Measurements from ENCODE around the gene MKNK1. TPM values are rescaled to one million over a fixed set of nuclear protein-coding genes. Genes with fewer than 3 reads are reported as not detected.

The MKNK1 gene
- total RNA-seq, 1 experiment from 2014 or later: 103 TPM

DNA sequence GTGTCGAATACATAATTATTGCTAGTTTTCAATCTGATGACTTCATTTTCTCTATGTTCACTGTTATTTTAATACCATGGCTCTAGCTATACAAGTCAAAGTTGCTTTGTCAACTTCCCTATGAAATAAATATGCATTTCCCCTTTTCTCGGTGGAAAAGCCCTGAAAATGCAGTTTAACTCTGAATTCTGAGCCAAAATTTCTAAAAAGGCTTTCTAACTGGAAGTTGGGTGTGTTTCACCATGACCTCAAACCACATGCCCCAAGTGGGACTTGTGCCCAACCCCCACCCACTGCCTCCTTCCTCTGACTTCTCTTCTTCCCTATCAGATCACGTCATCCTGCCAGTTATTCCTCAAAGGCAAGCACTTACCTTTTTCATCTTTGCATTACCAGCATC, 8.9 kb downstream of the MKNK1 start:
- Histone ChIP-seq H4K20me1 (ENCODE audit: insufficient read depth) (no peaks in the 10 kb centered on the region), H3K9me2 (ENCODE audit: insufficient read depth) (no peaks in the 10 kb centered on the region), H3K36me3 (ENCODE audit: low read depth) (peaks cover 30% of the 10 kb centered on the region), H3K9me3 (ENCODE audit: insufficient read depth, low read depth) (no peaks in the 10 kb centered on the region), H2AFZ (no peak overlapping the region), H3F3A (ENCODE audit: insufficient read depth, low read depth) (no peaks in the 10 kb centered on the region), H3K27me3 (ENCODE audit: insufficient read depth, low read depth) (no peaks in the 10 kb centered on the region), H3K4me2 (no peak overlapping the region), H3K79me2 (ENCODE audit: low read depth) (peaks cover 7% of the 10 kb centered on the region; the same call in 1 of the 2 replicates), H3K27ac (no peak overlapping the region), H3K4me1 (replicated peaks; ENCODE audit: insufficient read depth) (no peaks in the 10 kb centered on the region), H3K4me3 (no peak overlapping the region)
- intact Hi-C loops (cut with micrococcal nuclease; ENCODE audit: unreplicated experiment): no loop called here
- no peak for TF ChIP-seq EZH2 (IDR thresholded peaks at IDR 0.05; ENCODE audit: low read depth)
- ChIA-PET CTCF (no interaction called here), POLR2A (ENCODE audit: unreplicated experiment) (no interaction called here)
- no TSS peak for BruUV-seq (replicated peaks)
- no peak for DNase-seq

- no peak for DNase-seq
- Histone ChIP-seq H3K36me3 (ENCODE audit: low read depth) (peaks cover 27% of the 10 kb centered on the region), H3K79me2 (ENCODE audit: low read depth) (peaks cover 7% of the 10 kb centered on the region; the same call in 1 of the 2 replicates), H3K9me3 (ENCODE audit: insufficient read depth, low read depth) (no peaks in the 10 kb centered on the region), H3F3A (ENCODE audit: insufficient read depth, low read depth) (no peaks in the 10 kb centered on the region), H3K4me2 (no peak overlapping the region), H3K9me2 (ENCODE audit: insufficient read depth) (no peaks in the 10 kb centered on the region), H2AFZ (no peak overlapping the region), H3K4me1 (replicated peaks; ENCODE audit: insufficient read depth) (no peaks in the 10 kb centered on the region), H4K20me1 (ENCODE audit: insufficient read depth) (no peaks in the 10 kb centered on the region), H3K4me3 (no peak overlapping the region), H3K27me3 (ENCODE audit: insufficient read depth, low read depth) (no peaks in the 10 kb centered on the region), H3K27ac (no peak overlapping the region)
- BruUV-seq (replicated peaks): no TSS peak
- intact Hi-C loops (cut with micrococcal nuclease; ENCODE audit: unreplicated experiment): no loop called here
- no peak for TF ChIP-seq CTCF (conservative IDR thresholded peaks at IDR 0.05)
- TF ChIP-seq EZH2 (IDR thresholded peaks at IDR 0.05; ENCODE audit: low read depth): no peak
- ChIA-PET CTCF (no interaction called here), POLR2A (ENCODE audit: unreplicated experiment) (interaction anchor here (0.6 kb wide), 1 partner anchor 22 kb away, joined by 5 read pairs; the partner anchor contains the start of gene MOB3C)
Measured at GRCh38 chr1:46594063-46594462, 10.0 kb downstream of the MKNK1 start.

GRCh38 chr1:46592823-46593222, 11.2 kb downstream of the MKNK1 start:
- intact Hi-C loops (cut with micrococcal nuclease; ENCODE audit: unreplicated experiment): no loop called here
- TF ChIP-seq EZH2 (IDR thresholded peaks at IDR 0.05; ENCODE audit: low read depth): no peak
- no peaks in the 10 kb centered on the region for H3K4me1 ChIP-seq (replicated peaks; ENCODE audit: insufficient read depth)
- H3K79me2 ChIP-seq (ENCODE audit: low read depth): peaks cover 5% of the 10 kb centered on the region; the same call in 1 of the 2 replicates
- H3K4me3 ChIP-seq: no peak overlapping the region
- no peak for DNase-seq
- no TSS peak for BruUV-seq (replicated peaks)
- no peak overlapping the region for H3K4me2 ChIP-seq
- no peaks in the 10 kb centered on the region for H3K9me3 ChIP-seq (ENCODE audit: insufficient read depth, low read depth)
- no peaks in the 10 kb centered on the region for H4K20me1 ChIP-seq (ENCODE audit: insufficient read depth)
- no peaks in the 10 kb centered on the region for H3K27me3 ChIP-seq (ENCODE audit: insufficient read depth, low read depth)
- no peaks in the 10 kb centered on the region for H3F3A ChIP-seq (ENCODE audit: insufficient read depth, low read depth)
- no peak overlapping the region for H2AFZ ChIP-seq
- ChIA-PET POLR2A (ENCODE audit: unreplicated experiment) (no interaction called here), CTCF (no interaction called here)
- H3K36me3 ChIP-seq (ENCODE audit: low read depth): peaks cover 27% of the 10 kb centered on the region
- no peak overlapping the region for H3K27ac ChIP-seq
- H3K9me2 ChIP-seq (ENCODE audit: insufficient read depth): no peaks in the 10 kb centered on the region

DNA sequence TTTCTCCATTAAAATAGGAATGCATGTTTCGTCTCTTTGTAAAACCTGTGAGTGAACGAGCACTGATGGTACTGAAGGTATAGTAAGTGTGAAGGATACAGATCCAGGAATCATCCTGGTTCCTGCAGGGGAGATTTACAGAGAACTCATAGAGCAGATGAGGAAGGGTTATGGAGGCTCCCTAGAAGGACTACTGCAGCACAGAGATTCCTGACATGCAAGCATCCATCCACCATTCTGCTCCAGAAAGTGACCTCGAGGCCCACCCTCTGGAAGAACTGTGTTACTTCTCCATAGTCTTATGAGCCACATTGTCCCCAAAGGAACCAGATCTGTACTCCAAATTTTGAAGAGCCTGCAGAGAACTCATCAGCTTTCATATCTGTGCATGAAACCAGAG, 14.5 kb downstream of the MKNK1 start:
- TF ChIP-seq CTCF (conservative IDR thresholded peaks at IDR 0.05): no peak
- TF ChIP-seq EZH2 (IDR thresholded peaks at IDR 0.05; ENCODE audit: low read depth): no peak
- no peaks in the 10 kb centered on the region for H3K79me2 ChIP-seq (ENCODE audit: low read depth)
- no peaks in the 10 kb centered on the region for H3K9me2 ChIP-seq (ENCODE audit: insufficient read depth)
- no peak for DNase-seq
- H3K9me3 ChIP-seq (ENCODE audit: insufficient read depth, low read depth): no peaks in the 10 kb centered on the region
- H3K27ac ChIP-seq: no peak overlapping the region
- no peaks in the 10 kb centered on the region for H3F3A ChIP-seq (ENCODE audit: insufficient read depth, low read depth)
- intact Hi-C loops (cut with micrococcal nuclease; ENCODE audit: unreplicated experiment): no loop called here
- no peaks in the 10 kb centered on the region for H3K27me3 ChIP-seq (ENCODE audit: insufficient read depth, low read depth)
- no peaks in the 10 kb centered on the region for H4K20me1 ChIP-seq (ENCODE audit: insufficient read depth)
- no peaks in the 10 kb centered on the region for H3K4me1 ChIP-seq (replicated peaks; ENCODE audit: insufficient read depth)
- ChIA-PET POLR2A (ENCODE audit: unreplicated experiment) (interaction anchor here (0.7 kb wide), 1 partner anchor 169 kb away, joined by 6 read pairs; no protein-coding TSS in a partner anchor), CTCF (interaction anchor here (0.6 kb wide), 1 partner anchor 221 kb away, joined by 3 read pairs; no protein-coding TSS in a partner anchor)
- H3K4me2 ChIP-seq: no peak overlapping the region
- H2AFZ ChIP-seq: no peak overlapping the region
- BruUV-seq (replicated peaks): no TSS peak
- no peak overlapping the region for H3K4me3 ChIP-seq
- H3K36me3 ChIP-seq (ENCODE audit: low read depth): peaks cover 24% of the 10 kb centered on the region
